ENCODE data around the gene SCAMP4. TPM values are rescaled to one million over a fixed set of nuclear protein-coding genes. Genes with fewer than 3 reads are reported as not detected.
A peak's percentile ranks its signal among the peaks of the same experiment; 100 is the strongest.

Gene SCAMP4
- total and polyA plus RNA-seq, 2 of the 13 experiments (the other 11 are each of a cell fraction or from before 2014, with no cell fraction given): 10.7 to 13.7 TPM

DNA sequence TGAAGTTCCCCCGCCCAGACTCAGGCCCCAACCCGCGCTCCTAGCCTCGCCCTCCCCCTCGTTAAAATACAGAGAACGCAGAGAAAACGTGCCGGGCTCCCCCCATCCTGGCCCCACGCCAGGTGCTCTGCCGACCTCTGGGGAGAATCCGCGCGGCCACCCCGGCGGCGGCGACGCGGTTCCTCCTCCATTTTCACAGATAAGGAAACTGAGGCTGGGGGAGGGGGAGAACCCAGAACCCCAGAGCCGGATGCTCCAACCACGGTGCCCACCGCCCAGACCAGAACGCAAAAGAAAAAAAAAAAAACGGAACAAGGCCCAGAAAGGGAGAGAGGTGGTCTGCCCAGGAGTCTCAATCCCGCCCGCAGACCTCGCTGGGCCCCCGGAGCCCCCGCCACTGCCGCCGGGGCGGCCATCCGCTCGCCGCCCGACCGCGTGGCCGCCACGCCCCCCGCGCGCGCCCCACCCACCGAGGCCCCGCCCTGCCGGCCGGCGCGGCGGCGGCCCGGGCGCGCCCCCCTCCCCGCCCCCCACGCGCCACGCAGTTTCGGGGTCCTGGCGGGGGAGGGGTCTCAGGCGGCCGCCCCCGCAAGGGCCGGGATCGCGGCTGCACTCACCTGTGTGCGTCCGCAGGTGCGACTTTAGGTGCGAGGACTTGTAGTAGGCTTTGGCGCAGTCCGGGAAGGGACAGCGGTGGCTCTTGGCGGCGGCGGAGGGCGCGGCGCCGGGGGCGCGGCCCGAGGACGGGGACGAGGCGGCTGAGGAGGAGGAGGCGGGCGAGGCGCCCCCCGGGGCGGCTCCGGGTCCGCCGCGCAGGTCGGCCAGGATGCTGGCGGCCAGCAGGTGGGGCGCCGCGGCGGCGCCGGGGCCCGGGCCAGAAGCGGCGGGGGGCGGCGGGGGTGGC lies 42.5 kb upstream of the SCAMP4 start (continued):
- TF ChIP-seq, protein P1, sequence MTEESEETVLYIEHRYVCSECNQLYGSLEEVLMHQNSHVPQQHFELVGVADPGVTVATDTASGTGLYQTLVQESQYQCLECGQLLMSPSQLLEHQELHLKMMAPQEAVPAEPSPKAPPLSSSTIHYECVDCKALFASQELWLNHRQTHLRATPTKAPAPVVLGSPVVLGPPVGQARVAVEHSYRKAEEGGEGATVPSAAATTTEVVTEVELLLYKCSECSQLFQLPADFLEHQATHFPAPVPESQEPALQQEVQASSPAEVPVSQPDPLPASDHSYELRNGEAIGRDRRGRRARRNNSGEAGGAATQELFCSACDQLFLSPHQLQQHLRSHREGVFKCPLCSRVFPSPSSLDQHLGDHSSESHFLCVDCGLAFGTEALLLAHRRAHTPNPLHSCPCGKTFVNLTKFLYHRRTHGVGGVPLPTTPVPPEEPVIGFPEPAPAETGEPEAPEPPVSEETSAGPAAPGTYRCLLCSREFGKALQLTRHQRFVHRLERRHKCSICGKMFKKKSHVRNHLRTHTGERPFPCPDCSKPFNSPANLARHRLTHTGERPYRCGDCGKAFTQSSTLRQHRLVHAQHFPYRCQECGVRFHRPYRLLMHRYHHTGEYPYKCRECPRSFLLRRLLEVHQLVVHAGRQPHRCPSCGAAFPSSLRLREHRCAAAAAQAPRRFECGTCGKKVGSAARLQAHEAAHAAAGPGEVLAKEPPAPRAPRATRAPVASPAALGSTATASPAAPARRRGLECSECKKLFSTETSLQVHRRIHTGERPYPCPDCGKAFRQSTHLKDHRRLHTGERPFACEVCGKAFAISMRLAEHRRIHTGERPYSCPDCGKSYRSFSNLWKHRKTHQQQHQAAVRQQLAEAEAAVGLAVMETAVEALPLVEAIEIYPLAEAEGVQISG (CRISPR knock-in tag; IDR thresholded peaks at IDR 0.05): no peak
- TF ChIP-seq, protein P2, sequence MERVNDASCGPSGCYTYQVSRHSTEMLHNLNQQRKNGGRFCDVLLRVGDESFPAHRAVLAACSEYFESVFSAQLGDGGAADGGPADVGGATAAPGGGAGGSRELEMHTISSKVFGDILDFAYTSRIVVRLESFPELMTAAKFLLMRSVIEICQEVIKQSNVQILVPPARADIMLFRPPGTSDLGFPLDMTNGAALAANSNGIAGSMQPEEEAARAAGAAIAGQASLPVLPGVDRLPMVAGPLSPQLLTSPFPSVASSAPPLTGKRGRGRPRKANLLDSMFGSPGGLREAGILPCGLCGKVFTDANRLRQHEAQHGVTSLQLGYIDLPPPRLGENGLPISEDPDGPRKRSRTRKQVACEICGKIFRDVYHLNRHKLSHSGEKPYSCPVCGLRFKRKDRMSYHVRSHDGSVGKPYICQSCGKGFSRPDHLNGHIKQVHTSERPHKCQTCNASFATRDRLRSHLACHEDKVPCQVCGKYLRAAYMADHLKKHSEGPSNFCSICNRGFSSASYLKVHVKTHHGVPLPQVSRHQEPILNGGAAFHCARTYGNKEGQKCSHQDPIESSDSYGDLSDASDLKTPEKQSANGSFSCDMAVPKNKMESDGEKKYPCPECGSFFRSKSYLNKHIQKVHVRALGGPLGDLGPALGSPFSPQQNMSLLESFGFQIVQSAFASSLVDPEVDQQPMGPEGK (CRISPR knock-in tag; IDR thresholded peaks at IDR 0.05): peak; percentile 85
- TF ChIP-seq PHF21A (CRISPR knock-in tag; IDR thresholded peaks at IDR 0.05) (no peak), ZNF232 (CRISPR knock-in tag; IDR thresholded peaks at IDR 0.05; ENCODE audit: borderline replicate concordance) (0 out of 2 replicates have a peak, but pooled peaks have one; percentile 20), ZNF234 (CRISPR knock-in tag; conservative IDR thresholded peaks at IDR 0.05) (no peak), SRF (IDR thresholded peaks at IDR 0.05; ENCODE audit: low read depth, low read length) (no peak), ZNF329 (CRISPR knock-in tag; IDR thresholded peaks at IDR 0.05; ENCODE audit: low read depth) (no peak), KDM2A (CRISPR knock-in tag; IDR thresholded peaks at IDR 0.05; ENCODE audit: borderline replicate concordance, low read depth) (0 out of 2 replicates have a peak, but pooled peaks have one; percentile 1), HNF4A (CRISPR knock-in tag; IDR thresholded peaks at IDR 0.05) (no peak)
- TF ChIP-seq, protein P3, sequence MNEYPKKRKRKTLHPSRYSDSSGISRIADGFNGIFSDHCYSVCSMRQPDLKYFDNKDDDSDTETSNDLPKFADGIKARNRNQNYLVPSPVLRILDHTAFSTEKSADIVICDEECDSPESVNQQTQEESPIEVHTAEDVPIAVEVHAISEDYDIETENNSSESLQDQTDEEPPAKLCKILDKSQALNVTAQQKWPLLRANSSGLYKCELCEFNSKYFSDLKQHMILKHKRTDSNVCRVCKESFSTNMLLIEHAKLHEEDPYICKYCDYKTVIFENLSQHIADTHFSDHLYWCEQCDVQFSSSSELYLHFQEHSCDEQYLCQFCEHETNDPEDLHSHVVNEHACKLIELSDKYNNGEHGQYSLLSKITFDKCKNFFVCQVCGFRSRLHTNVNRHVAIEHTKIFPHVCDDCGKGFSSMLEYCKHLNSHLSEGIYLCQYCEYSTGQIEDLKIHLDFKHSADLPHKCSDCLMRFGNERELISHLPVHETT (CRISPR knock-in tag; conservative IDR thresholded peaks at IDR 0.05): 0 out of 2 replicates have a peak, but pooled peaks have one; percentile 39
- TF ChIP-seq, protein P4, sequence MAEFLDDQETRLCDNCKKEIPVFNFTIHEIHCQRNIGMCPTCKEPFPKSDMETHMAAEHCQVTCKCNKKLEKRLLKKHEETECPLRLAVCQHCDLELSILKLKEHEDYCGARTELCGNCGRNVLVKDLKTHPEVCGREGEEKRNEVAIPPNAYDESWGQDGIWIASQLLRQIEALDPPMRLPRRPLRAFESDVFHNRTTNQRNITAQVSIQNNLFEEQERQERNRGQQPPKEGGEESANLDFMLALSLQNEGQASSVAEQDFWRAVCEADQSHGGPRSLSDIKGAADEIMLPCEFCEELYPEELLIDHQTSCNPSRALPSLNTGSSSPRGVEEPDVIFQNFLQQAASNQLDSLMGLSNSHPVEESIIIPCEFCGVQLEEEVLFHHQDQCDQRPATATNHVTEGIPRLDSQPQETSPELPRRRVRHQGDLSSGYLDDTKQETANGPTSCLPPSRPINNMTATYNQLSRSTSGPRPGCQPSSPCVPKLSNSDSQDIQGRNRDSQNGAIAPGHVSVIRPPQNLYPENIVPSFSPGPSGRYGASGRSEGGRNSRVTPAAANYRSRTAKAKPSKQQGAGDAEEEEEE (CRISPR knock-in tag; IDR thresholded peaks at IDR 0.05; ENCODE audit: borderline replicate concordance): no peak
- TF ChIP-seq, protein P5, sequence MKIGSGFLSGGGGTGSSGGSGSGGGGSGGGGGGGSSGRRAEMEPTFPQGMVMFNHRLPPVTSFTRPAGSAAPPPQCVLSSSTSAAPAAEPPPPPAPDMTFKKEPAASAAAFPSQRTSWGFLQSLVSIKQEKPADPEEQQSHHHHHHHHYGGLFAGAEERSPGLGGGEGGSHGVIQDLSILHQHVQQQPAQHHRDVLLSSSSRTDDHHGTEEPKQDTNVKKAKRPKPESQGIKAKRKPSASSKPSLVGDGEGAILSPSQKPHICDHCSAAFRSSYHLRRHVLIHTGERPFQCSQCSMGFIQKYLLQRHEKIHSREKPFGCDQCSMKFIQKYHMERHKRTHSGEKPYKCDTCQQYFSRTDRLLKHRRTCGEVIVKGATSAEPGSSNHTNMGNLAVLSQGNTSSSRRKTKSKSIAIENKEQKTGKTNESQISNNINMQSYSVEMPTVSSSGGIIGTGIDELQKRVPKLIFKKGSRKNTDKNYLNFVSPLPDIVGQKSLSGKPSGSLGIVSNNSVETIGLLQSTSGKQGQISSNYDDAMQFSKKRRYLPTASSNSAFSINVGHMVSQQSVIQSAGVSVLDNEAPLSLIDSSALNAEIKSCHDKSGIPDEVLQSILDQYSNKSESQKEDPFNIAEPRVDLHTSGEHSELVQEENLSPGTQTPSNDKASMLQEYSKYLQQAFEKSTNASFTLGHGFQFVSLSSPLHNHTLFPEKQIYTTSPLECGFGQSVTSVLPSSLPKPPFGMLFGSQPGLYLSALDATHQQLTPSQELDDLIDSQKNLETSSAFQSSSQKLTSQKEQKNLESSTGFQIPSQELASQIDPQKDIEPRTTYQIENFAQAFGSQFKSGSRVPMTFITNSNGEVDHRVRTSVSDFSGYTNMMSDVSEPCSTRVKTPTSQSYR (CRISPR knock-in tag; IDR thresholded peaks at IDR 0.05; ENCODE audit: borderline replicate concordance): peak; percentile 44; the same call in 1 of the 2 replicates
- TF ChIP-seq, protein P6, sequence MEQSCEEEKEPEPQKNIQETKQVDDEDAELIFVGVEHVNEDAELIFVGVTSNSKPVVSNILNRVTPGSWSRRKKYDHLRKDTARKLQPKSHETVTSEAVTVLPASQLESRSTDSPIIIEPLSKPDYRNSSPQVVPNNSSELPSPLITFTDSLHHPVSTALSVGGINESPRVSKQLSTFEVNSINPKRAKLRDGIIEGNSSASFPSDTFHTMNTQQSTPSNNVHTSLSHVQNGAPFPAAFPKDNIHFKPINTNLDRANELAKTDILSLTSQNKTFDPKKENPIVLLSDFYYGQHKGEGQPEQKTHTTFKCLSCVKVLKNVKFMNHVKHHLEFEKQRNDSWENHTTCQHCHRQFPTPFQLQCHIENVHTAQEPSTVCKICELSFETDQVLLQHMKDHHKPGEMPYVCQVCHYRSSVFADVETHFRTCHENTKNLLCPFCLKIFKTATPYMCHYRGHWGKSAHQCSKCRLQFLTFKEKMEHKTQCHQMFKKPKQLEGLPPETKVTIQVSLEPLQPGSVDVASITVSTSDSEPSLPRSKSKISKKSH (CRISPR knock-in tag; IDR thresholded peaks at IDR 0.05; ENCODE audit: borderline replicate concordance): no peak

Measured in HepG2 (cell line).